Ishikawa (cell line): ENCODE data around the gene ASZ1.

ENCODE experiments used
- CEBPB ChIP-seq: IDR thresholded peaks from 2 replicates; pipeline ENCODE4 v1.6.1; 2012
- CREB1 ChIP-seq: IDR thresholded peaks from 2 replicates; pipeline ENCODE4 v1.6.1; 2012; ENCODE audit warnings: low read depth
- EGR1 ChIP-seq: IDR thresholded peaks from 2 replicates; pipeline ENCODE4 v1.6.1; 2012
- EP300 ChIP-seq: IDR thresholded peaks from 2 replicates; pipeline ENCODE4 v1.6.1; 2012; ENCODE audit warnings: borderline replicate concordance
- FOXM1 ChIP-seq: IDR thresholded peaks from 2 replicates; pipeline ENCODE4 v1.6.1; 2012; ENCODE audit warnings: low read depth, borderline replicate concordance
- NFIC ChIP-seq: IDR thresholded peaks from 2 replicates; pipeline ENCODE4 v1.6.1; 2012
- RAD21 ChIP-seq: IDR thresholded peaks from 2 replicates; pipeline ENCODE4 v1.6.1; 2012; ENCODE audit warnings: low read depth
- REST ChIP-seq: IDR thresholded peaks from 2 replicates; pipeline ENCODE4 v1.6.1; 2012; ENCODE audit warnings: low read depth, mild to moderate bottlenecking
- TAF1 ChIP-seq: IDR thresholded peaks from 2 replicates; pipeline ENCODE4 v1.6.1; 2012; ENCODE audit warnings: low read depth, mild to moderate bottlenecking
- TCF12 ChIP-seq: IDR thresholded peaks from 2 replicates; pipeline ENCODE4 v1.6.1; 2012; ENCODE audit warnings: low read depth
- TEAD4 ChIP-seq: IDR thresholded peaks from 2 replicates; pipeline ENCODE4 v1.6.1; 2012
- USF1 ChIP-seq: IDR thresholded peaks from 2 replicates; pipeline ENCODE4 v1.6.1; 2012
- YY1 ChIP-seq: IDR thresholded peaks from 2 replicates; pipeline ENCODE4 v1.6.1; 2012; ENCODE audit warnings: low read depth
- TF ChIP-seq, protein P1 (sequence below): IDR thresholded peaks from 2 replicates; pipeline ENCODE4 v1.6.1; 2012

DNA sequence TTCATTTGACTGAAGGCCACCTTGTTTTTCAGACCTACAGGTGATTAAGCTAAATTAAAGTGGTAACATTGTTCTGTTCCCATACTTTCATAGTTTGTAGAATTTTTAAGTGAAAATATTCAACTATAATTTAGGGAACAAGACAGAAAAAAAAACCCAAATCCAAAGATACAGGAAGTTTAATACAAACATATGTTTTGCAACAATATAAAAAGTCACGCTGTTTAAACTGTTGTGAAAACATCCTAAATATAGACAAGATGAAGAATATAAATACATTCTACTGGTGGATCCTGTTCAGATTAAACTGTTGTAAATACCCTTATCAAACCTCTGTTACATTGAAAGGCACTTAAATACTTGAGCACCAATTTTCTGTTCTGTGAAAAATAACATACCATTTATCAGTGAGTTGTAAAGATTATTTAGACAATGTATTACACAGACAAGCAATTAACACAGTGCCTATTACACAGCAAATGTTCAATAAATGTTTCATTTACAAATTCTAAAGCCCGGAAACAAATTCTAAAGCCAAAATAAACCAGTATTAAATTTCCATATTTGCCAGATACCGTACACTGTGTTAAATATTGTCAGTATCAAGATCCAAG lies 14.2 kb downstream of the ASZ1 start:
- TF ChIP-seq TAF1 (no peak), CEBPB (no peak), NFIC (no peak), EP300 (no peak), YY1 (no peak), REST (no peak), FOXM1 (no peak), EGR1 (no peak), TEAD4 (no peak), CREB1 (no peak), RAD21 (no peak), USF1 (no peak), TCF12 (no peak)
- TF ChIP-seq, protein P1, sequence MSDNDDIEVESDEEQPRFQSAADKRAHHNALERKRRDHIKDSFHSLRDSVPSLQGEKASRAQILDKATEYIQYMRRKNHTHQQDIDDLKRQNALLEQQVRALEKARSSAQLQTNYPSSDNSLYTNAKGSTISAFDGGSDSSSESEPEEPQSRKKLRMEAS, result no peak
